ENCODE data around the gene SORCS1.

SORCS1 gene

GRCh38 chr10:106643473-106643872, 521.0 kb downstream of the SORCS1 start:
- no peak for FAIRE-seq

GRCh38 chr10:106637873-106638272, 526.6 kb downstream of the SORCS1 start:
- no peak for FAIRE-seq

GRCh38 chr10:106636766-106637491, 527.6 kb downstream of the SORCS1 start:
- FAIRE-seq, result no peak

- FAIRE-seq, result no peak
Observed at GRCh38 chr10:106635947-106636346, 528.6 kb downstream of the SORCS1 start.

GRCh38 chr10:106631016-106631702, 533.3 kb downstream of the SORCS1 start:
- no peak for FAIRE-seq

GRCh38 chr10:106626371-106626770, 538.1 kb downstream of the SORCS1 start:
- no peak for FAIRE-seq

GRCh38 chr10:106625751-106626150, 538.8 kb downstream of the SORCS1 start:
- no peak for FAIRE-seq

- FAIRE-seq, result no peak
Observed at GRCh38 chr10:106619346-106619745, 545.2 kb downstream of the SORCS1 start.

GRCh38 chr10:106618646-106619045, 545.9 kb downstream of the SORCS1 start:
- no peak for FAIRE-seq

- FAIRE-seq, result no peak
Observed at GRCh38 chr10:106615081-106615480, 549.4 kb downstream of the SORCS1 start.

- FAIRE-seq, result no peak
Observed at GRCh38 chr10:106614293-106614692, 550.2 kb downstream of the SORCS1 start.

GRCh38 chr10:106612381-106612780, 552.1 kb downstream of the SORCS1 start:
- FAIRE-seq, result no peak

- FAIRE-seq, result no peak
Observed at GRCh38 chr10:106609470-106610266, 554.8 kb downstream of the SORCS1 start.

GRCh38 chr10:106608066-106608465, 556.4 kb downstream of the SORCS1 start:
- no peak for FAIRE-seq

GRCh38 chr10:106595281-106595680, 569.2 kb downstream of the SORCS1 start:
- no peak for FAIRE-seq

GRCh38 chr10:106593876-106594275, 570.6 kb downstream of the SORCS1 start:
- no peak for FAIRE-seq

GRCh38 chr10:106592396-106592795, 572.1 kb downstream of the SORCS1 start:
- FAIRE-seq, result no peak

- FAIRE-seq, result no peak
Observed at GRCh38 chr10:106582291-106582690, 582.2 kb downstream of the SORCS1 start.

- no peak for FAIRE-seq
Observed at GRCh38 chr10:106577756-106578155, 586.8 kb downstream of the SORCS1 start.

- no peak for FAIRE-seq
Observed at GRCh38 chr10:106577266-106577665, 587.2 kb downstream of the SORCS1 start.

GRCh38 chr10:106576534-106576933, 588.0 kb downstream of the SORCS1 start:
- no peak for FAIRE-seq

GRCh38 chr10:106573106-106573505, 591.4 kb downstream of the SORCS1 start:
- FAIRE-seq, result no peak

GRCh38 chr10:106571192-106571946, 593.1 kb downstream of the SORCS1 start:
- peak; percentile 93 for FAIRE-seq
